Skeletal muscle cell (primary cell): ENCODE results near the gene ZDHHC14.
A peak's percentile ranks its signal among the peaks of the same experiment; 100 is the strongest.

ENCODE experiments used
- DNase-seq: peaks from one replicate; pipeline ENCODE4 v3.0.0-alpha.2; 2010; ENCODE audit warnings: low read depth
- H3K4me3 ChIP-seq: 2 replicates; pipeline ENCODE4 v1.5.1; 2011; ENCODE audit warnings: low read depth, mild to moderate bottlenecking, control low read depth, low read length, moderate library complexity

The ZDHHC14 gene

DNA sequence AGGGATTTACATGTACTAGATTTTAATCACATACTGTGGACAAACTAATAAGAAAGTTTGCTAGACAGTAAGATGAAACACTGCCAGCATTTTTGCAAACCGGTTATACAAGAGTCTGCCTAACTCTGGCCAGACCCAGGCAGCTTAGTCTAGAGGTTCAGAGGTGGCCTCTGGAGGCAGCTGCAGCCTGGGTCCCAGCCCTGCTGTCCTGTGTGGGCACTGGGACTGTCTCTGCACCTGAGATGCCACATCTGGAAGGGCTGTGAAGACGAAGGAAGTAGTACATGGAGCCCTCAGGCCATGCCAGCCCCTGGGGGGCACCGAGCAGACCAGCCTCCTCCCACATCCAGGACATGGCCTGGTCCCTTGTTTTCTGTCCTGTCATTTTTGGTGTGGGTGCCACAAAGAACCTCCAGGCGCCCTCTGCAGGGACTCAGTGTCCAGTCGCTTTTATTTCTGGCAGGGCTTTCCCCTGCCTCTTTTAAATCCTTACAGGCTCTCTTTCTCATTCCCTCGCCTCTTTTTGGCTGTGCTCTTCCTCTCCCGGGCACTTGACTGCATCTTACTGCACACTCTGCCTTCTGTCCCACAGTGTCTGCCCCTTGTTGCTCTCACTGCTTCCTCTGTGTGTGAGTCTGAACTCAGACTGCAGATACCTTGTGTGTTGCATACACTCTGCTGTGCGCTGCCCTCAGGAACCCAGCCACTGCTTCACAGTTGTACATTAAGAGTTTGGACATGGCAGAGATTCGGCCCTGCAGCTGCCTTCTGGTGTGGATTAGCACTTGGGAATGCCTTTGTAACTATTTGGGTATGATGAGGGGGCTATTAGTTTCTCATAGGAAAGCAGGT is 216.7 kb downstream of the ZDHHC14 start:
- H3K4me3 ChIP-seq = no peak overlapping the region
- no peak for DNase-seq

DNA sequence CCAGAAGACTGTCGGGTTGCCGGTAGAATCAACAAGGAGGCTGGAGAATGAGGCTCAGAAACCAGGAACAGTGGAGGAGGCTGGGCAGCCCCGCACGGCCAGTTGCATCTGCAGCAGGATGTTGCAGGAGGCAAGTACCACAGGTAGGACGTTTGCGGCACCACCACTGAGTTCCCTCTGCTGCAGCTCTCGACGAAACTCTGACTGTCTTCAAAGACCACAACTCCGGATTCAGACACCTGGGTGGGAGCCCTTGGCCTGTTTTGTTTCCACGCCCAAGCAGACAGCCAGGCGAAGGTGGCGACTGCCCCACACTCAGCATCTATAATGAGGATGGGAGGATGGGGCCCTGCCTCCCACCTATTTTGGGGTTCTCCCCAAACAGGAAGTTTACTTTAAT is 218.2 kb downstream of the ZDHHC14 start:
- no peak overlapping the region for H3K4me3 ChIP-seq
- DNase-seq = no peak

DNA sequence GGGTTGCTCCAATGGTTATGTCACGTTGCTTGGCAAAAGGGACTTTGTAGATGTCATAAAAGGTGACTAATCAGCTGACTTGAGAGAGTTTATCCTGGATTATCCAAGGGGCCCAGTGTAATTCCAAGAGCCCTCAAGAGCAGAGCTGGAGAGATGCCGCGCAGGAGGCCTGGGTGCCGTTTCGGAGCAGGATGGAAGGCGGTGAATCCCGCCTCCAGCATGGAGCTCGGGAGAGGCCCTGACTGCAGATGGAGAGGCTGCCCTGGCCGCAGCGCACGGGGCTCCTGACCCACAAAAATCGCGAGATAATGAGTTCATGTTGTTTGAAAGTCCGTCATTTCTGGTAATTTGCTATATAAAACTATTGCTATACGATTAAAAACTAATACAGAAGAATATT is 219.8 kb downstream of the ZDHHC14 start:
- DNase-seq = no peak
- H3K4me3 ChIP-seq = no peak overlapping the region

DNA sequence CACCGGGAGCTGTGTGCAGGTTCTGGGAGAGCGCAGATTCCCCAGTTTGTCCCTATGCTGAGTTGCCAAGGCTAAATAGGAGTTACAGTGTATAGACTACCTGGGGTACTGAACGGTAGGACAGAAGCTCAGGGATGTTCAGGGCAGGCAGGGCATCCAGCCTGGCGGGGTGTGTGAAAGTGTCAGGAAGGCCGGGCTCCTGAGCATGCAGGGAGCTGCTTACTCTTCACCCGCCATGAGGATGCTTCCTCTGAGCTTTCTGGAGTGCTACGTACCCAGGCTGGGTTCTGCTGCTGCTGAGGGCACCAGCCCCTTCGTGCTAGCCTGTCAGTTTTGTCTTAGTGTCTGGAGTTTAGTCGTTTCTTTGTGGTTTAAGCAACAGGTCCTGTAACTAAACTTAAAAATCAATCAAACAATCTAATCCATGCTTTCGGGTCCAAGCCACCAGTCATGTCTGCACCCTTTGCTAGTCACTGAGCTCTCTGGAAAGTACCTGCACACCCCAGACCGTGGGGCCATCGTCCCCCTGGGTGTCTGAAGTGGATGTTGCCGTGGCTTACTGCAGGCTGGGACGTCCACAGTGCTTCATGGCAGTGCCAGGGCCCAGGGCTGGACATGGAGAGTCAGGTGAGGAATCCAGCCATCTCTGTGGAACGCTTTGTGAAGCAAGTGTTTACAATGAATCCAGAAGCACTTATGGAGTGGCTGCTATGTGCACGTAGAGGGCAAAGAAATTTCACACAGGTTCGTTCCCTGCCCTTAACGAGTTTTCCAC is 221.7 kb downstream of the ZDHHC14 start:
- H3K4me3 ChIP-seq = no peak overlapping the region
- DNase-seq = no peak

DNA sequence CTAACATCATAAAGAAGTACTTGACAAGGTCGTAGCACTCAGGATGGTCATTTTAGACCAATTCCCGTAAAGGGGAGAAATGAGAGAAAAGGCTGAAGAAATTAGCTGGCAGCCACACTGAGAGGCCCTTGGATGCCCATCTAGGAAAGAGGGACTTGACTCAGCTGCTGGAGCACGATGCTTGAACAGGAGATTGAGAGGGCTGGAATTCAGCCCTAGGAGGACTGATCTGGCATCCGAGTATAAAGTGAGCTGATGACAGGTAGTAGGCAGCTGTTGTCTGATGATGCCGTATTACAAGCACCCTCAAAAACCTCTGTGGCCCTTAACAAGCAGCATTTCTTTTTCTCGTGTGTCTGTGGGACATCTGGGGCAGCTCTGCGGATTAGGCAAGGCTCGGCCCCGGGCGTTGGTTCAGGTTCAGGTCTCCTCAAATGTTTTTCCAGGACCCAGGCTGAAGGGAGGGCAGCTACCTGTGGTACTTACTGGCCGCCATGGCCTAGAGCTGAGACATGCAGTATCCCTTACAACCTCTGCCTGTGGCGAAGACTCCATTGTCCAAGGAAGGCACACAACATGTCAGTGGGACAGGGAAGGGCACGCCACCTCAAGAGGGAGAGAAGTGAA is 222.4 kb downstream of the ZDHHC14 start:
- no peak for DNase-seq
- no peak overlapping the region for H3K4me3 ChIP-seq

DNA sequence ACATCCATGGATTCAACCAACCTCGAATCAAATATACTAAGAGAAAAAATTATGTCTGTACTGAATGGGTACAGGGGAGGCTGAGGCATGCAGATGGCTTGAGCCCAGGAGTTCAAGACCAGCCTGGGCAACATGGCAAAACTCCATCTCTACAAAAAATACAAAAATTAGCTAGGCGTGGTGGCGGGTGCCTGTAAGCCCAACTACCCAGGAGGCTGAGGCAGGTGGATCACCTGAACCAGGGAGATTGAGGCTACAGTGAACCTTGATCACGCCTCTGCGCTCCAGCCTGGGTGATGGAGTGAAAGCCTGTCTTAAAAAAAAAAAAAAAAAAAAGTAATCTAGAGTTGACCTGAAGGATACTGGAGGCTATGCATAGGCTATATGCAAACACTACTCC is 223.0 kb downstream of the ZDHHC14 start:
- no peak for DNase-seq
- H3K4me3 ChIP-seq = no peak overlapping the region

DNA sequence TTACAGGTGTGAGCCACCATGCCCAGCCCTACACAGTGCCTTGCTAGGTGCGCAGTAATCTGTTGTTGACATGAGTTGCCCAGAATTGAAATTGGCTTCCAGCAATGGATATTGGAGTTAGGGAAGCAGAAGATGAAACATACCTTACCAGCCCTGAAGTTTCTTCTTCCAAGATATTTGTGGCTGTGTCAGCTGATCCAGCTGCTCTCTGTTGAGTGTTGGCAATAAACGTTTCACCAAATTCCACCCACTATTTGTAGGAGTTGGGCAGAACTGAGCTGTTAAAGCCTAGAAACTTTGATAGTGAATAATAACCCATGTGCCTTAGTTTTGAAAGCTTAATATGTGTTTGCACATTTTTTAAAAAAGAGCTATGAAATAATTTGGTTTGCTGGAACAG is 223.8 kb downstream of the ZDHHC14 start:
- no peak overlapping the region for H3K4me3 ChIP-seq
- no peak for DNase-seq

DNA sequence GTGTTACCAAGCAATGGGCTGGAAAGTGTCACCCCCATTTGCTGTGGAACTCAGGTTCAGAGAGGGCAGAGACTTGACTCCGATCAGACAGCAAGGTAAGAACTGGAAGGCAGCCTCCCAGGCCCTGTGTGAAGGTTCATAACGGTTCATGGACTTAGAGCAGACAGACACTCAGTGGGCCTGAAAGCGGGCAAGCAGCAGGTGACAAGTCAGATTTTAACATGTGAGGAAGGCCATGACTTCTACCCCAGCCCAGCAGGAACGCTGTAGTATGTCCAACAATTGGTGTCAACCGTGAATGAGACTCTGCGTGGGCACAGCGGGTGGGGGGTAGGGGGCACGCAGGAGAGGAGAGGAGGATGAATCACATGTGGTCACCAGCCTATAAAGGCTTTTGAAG is 224.5 kb downstream of the ZDHHC14 start:
- no peak overlapping the region for H3K4me3 ChIP-seq
- DNase-seq = no peak

DNA sequence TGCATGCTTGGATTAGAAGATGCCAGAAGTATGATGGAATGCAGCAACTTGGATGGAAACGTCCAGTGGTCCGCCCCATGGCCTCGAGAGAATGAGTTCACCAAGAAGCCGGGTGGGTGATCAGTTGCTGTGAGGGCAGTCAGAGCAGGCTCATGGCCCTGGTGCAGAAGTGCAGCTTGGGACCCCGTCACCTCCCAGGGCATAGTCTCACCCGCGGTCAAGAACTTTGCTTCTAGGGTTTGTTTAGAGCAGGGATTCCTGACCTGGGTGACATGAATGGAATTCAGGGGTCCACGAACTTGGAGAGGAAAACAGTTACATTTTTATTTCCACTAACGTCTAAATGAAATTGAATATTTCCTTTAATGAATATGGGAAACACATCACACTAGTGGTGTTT is 225.5 kb downstream of the ZDHHC14 start:
- H3K4me3 ChIP-seq = no peak overlapping the region
- no peak for DNase-seq

DNA sequence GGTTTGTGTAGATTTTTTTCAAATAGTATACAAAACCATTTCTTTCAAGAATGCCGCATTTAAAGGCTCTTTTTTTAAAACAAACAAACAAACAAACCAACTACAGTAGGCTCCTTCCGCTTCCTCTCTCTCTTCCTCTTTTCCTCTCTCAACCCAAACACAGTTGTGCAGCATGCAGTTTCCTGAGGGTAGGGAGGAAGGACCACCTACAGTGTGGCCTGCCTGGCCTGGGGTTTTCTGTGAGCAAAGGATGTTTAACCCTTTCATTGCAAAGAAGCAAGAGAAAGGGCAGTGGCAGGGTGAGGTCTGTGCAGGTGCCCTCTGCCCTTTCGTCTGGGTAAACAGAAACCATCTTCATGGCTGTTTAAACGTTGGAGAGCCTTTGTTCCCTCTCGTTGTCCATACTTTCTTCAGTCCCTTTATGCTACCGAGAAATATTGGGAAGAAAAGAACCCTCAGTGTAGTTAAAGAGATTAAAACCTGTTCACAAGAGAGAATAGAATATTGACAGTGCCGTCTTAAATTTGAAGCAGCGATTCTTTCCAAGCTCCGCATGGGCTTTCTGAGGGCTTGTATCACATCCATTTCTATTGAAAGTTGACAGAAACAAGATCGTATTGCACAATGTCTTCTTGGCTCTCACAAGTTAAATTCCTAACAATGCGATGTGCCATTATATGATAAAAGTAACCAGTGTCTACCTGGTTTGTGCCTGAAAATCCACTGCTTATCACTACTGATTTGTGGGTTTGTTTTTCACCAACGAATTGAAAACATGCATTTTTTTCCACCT is 226.5 kb downstream of the ZDHHC14 start:
- DNase-seq = no peak

DNA sequence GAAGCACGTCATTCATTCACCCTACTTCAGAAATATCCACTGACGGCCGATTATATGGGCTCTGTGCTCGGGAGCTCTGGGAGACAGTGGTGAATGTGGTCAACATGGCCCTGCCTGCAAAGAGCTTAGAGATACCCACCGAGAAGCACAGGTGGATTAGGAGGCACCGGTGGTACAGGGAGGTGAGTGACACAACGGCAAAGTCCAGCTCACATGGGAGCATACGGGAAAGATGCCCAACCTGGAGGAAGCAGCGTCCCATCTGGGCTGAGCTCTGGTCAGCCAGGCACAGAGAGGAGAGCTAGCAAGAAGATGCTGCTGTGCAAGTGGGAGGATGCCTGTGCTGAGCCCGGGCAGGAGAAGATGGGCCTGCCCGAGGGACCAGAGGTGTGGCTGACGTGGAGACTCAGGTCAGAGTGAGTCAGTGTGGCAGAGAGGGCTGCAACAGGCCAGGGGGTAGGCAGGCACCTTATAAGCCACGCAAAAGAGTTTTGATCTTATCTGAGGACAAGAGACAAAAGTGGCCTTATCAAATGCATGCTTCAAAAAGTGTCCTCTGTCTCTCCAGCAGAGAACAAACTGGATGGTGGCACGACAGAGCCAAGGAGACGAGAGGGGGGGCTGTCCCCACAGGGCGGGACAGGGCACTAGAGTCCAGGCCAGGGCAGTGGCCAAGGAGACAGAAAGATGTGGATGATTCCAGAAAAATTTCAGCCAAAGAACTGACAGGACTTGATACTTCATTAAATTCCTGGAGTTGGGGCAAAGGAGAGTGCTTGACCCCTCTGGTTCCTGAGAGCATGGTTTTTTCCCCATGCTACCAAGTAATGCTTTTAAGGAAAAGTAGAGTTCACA is 227.5 kb downstream of the ZDHHC14 start:
- DNase-seq = no peak

More for the DNA sequence above, 226.5 kb downstream of the ZDHHC14 start:
- no peak overlapping the region for H3K4me3 ChIP-seq

DNA sequence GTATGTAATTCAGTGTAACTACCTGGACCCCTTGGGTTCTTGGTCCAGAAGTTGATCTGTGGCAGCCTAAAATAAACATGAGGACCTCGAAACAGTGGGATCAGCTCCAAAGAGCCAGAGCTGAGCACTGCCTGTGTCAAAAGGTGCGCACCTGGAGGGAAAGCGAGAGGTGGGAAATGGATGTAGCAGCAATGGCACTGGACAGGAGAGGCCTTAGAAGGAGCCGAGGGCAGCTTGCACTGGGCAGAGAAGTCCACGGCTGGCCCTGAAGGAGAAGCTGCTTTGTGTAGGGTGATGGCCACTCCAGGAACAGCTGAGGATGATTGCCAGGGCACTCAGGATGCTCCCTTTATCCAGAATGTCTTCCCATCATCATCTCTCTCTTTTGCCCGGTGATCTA is 228.1 kb downstream of the ZDHHC14 start:
- H3K4me3 ChIP-seq = no peak overlapping the region
- DNase-seq = no peak

More for the DNA sequence above, 227.5 kb downstream of the ZDHHC14 start:
- H3K4me3 ChIP-seq = no peak overlapping the region

DNA sequence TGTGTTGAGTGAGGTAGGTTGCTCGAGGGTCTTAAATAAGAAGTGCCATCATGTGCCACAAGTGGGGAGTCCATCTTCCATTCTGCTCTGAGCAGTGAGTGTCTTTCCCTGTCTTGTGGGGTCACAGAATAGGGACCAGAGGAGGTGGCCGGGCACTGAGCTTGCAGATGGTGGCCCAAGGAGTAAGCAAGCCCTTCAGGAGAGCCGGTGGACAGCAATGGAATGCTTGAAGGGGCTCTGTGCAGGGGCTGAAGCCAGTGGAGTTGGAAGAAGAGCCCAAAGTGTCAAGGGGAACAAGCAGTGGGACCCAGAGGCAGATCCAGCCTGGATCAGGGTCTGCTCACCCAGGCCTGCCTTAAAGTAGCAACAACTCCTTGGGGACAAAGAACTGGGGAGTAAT is 228.6 kb downstream of the ZDHHC14 start:
- no peak overlapping the region for H3K4me3 ChIP-seq
- DNase-seq = no peak

DNA sequence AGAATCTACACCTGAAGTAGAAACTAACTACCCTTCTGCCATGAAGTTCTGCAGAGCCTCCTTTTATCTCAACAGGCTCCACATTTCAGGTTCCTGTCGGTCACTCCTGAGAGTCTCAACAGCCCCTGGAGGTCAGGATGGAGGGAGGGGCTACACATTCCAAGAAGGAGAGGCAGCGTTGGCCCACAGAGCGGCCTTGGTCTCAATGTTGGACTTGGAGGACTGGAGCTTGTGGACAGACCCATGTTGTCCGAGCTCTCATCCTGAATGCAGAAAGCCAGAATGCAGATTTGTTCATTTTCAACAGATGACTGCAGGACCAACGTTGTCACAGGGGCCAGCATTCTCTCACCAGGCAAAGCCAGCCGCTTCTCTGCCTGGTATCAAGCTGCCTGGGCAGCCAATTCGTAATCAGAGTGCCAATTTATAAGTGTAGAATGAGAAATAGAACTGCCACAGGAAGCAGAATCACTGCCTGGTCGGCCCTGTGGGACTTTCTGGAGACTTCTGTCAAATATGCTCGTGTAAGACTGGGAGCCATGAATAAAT is 229.5 kb downstream of the ZDHHC14 start:
- no peak overlapping the region for H3K4me3 ChIP-seq
- no peak for DNase-seq

DNA sequence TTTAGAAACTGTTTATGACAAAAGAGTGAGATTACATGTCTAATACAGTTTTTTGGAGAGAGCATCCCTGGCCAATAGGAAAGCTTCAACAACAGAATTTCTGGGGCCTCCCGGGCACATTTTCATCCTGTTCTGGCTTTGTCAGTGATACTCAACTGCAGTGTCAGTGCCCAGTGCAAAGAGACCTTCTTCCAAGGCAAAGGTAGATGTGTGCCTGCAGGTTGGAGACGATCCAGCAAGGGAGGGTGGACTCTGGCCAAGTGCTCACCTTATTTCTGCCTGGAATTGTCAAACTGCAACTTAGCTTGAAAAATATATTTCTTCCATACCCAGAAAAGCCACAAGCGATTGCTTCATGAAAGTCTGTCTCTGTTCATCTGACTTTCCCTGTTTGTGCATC is 230.4 kb downstream of the ZDHHC14 start:
- H3K4me3 ChIP-seq = no peak overlapping the region

DNA sequence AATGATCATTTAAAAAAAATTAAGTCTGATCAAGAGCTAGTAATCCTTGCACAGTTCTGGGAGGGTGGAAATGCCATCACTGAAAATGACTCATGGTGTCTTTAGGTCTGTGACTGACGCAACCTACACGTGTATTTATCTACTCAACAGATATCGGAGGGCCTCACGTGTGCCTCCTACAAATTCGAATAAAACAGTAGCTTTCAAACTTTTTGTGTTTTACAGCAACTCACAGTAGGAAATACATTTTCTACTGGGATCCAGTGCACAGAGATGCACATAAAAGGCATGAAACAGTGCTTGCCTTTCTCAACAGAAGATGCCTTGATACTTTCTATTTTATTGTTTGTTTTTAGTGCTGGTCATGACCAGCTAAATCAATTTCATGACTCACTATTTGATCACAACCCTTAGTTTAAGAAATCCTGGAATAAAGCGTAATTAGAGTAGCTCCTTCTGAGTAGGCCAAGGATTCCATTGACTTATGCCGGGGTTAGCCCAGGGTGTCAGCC is 232.1 kb downstream of the ZDHHC14 start:
- DNase-seq = peak; percentile 76

More for the DNA sequence above, 230.4 kb downstream of the ZDHHC14 start:
- no peak for DNase-seq

DNA sequence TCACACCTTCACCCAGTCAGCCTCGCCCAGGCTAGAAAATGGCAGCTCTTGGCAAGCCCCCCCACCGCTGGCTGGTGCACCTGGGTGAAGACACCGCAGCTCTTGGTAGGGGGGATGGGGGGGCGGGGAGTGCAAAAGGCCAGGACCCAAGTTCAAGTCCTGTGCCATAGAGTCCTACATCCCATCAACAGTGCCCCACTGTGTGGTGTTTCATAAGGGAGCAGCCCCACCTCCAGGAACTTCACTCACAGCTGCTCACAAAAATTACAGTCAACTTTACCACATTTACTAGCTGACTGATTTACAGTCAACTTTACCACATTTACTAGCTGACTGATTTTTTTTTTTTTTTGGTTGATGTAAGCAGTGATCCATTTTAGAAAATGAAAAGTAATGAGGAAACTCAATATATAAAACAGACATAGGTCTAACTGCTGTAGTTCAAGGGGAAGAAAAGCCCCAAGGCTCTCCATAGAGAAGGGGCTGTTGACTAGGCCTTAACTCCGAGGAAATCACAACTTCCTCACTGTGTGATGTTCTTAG is 233.1 kb downstream of the ZDHHC14 start:
- no peak for DNase-seq
- H3K4me3 ChIP-seq = no peak overlapping the region

More for the DNA sequence above, 232.1 kb downstream of the ZDHHC14 start:
- no peak overlapping the region for H3K4me3 ChIP-seq

DNA sequence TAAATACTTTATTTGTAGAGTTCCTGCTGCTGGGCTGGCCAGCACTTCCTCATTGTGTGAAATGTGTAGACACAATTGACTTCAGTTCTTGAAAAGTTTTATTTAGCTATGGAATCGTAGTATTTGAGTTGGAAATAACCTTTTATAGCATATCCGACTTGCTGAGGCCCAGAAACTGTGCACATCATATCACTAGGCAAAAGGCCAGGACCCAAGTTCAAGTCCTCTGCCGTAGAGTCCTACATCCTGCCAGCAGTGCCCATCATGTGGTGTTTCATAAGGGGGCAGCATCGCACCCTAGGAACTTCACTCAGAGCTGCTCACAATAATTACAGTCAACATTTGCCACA is 234.4 kb downstream of the ZDHHC14 start:
- no peak for DNase-seq

More for the DNA sequence above, 234.4 kb downstream of the ZDHHC14 start:
- H3K4me3 ChIP-seq = no peak overlapping the region
